ENCODE data around the gene B4GALNT1.

- TF ChIP-seq CTCF (IDR thresholded peaks at IDR 0.05; ENCODE audit: low read depth, low read length, missing input control) (no peak), YY1 (IDR thresholded peaks at IDR 0.05) (no peak), RAD21 (IDR thresholded peaks at IDR 0.05) (no peak), GABPA (IDR thresholded peaks at IDR 0.05 in 1 of 2, conservative IDR thresholded peaks at IDR 0.05 in 1 of 2) (no peak), EGR1 (IDR thresholded peaks at IDR 0.05; ENCODE audit: low read depth in 2 of 2) (no peak), TAF1 (conservative IDR thresholded peaks at IDR 0.05) (no peak), JUND (IDR thresholded peaks at IDR 0.05) (no peak), ATF3 (IDR thresholded peaks at IDR 0.05) (no peak), MAX (IDR thresholded peaks at IDR 0.05) (no peak), HNF4G (IDR thresholded peaks at IDR 0.05) (no peak), REST (IDR thresholded peaks at IDR 0.05) (no peak), FOXA1 (IDR thresholded peaks at IDR 0.05) (no peak), ZBTB33 (IDR thresholded peaks at IDR 0.05) (no peak)
Observed at GRCh38 chr12:57631566-57632072, 1.4 kb downstream of the B4GALNT1 start.

Measured in liver (tissue), 3 donors.